Progenitor cell of endocrine pancreas (in vitro differentiated cells): Measurements from ENCODE around the gene PSMG3. TPM values are rescaled to one million over a fixed set of nuclear protein-coding genes. Genes with fewer than 3 reads are reported as not detected.

Source experiments
- DNase-seq: peaks from one replicate; pipeline ENCODE4 v3.0.0; 2021; ENCODE audit warnings: low spot score; ENCODE audit not compliant: unreplicated experiment
- H3K27ac Mint-ChIP-seq: 2 replicates; pipeline ENCODE4 v1.8.0; 2021; ENCODE audit warnings: mild to moderate bottlenecking, moderate library complexity, mixed read lengths
- H3K27me3 Mint-ChIP-seq: 2 replicates; pipeline ENCODE4 v1.8.0; 2021; ENCODE audit warnings: mixed read lengths
- H3K36me3 Mint-ChIP-seq: 2 replicates; pipeline ENCODE4 v1.8.0; 2022; ENCODE audit warnings: mixed read lengths; ENCODE audit not compliant: insufficient read depth
- H3K4me1 Mint-ChIP-seq: 2 replicates; pipeline ENCODE4 v1.8.0; 2021; ENCODE audit warnings: low read depth, mixed read lengths
- H3K4me3 Mint-ChIP-seq: 2 replicates; pipeline ENCODE4 v1.8.0; 2021; ENCODE audit warnings: low read depth, mild to moderate bottlenecking, moderate library complexity, mixed read lengths
- H3K9me3 Mint-ChIP-seq: 2 replicates; pipeline ENCODE4 v1.8.0; 2021; ENCODE audit warnings: low read depth, mixed read lengths
- CTCF ChIP-seq: fragments of 200-600 bp; sonication (generic); IDR thresholded peaks from one replicate; pipeline ENCODE4 v1.5.0; 2021; ENCODE audit warnings: antibody characterized with exemption, mild to moderate bottlenecking; ENCODE audit not compliant: unreplicated experiment
- total RNA-seq: library from RNA; stranded (reverse); gene quantifications from 2 replicates; pipeline ENCODE4 v1.2.1, GENCODE V29; 2021

PSMG3 gene
- total RNA-seq, 1 donor from 2014 or later: 29.1 TPM

GRCh38 chr7:1537535-1538412 is 32.1 kb downstream of the PSMG3 start:
- Mint-ChIP-seq H3K9me3 (no peaks in the 10 kb centered on the region), H3K36me3 (peaks cover 1% of the 10 kb centered on the region), H3K4me1 (peaks cover 22% of the 10 kb centered on the region), H3K4me3 (peak overlapping the region; percentile 51), H3K27me3 (no peaks in the 10 kb centered on the region), H3K27ac (peak overlapping the region; percentile 98)
- no peak for TF ChIP-seq CTCF
- peak; percentile 62 for DNase-seq

GRCh38 chr7:1536743-1537534 is 32.9 kb downstream of the PSMG3 start:
- H3K36me3 Mint-ChIP-seq: peaks cover 1% of the 10 kb centered on the region
- peaks cover 30% of the 10 kb centered on the region for H3K4me1 Mint-ChIP-seq
- H3K27ac Mint-ChIP-seq: peak overlapping the region; percentile 98
- TF ChIP-seq CTCF: no peak
- peak overlapping the region; percentile 40 for H3K4me3 Mint-ChIP-seq
- H3K27me3 Mint-ChIP-seq: no peaks in the 10 kb centered on the region
- peak; percentile 81 for DNase-seq
- no peaks in the 10 kb centered on the region for H3K9me3 Mint-ChIP-seq

GRCh38 chr7:1536455-1536742 is 33.4 kb downstream of the PSMG3 start:
- TF ChIP-seq CTCF: no peak
- H3K27ac Mint-ChIP-seq: peak overlapping the region; percentile 98
- no peaks in the 10 kb centered on the region for H3K27me3 Mint-ChIP-seq
- peaks cover 34% of the 10 kb centered on the region for H3K4me1 Mint-ChIP-seq
- peak overlapping the region; percentile 7 for H3K4me3 Mint-ChIP-seq
- no peaks in the 10 kb centered on the region for H3K9me3 Mint-ChIP-seq
- H3K36me3 Mint-ChIP-seq: peaks cover 1% of the 10 kb centered on the region
- DNase-seq: no peak

GRCh38 chr7:1535701-1536454 is 34.0 kb downstream of the PSMG3 start:
- H3K27ac Mint-ChIP-seq: peak overlapping the region; percentile 98
- H3K36me3 Mint-ChIP-seq: peaks cover 1% of the 10 kb centered on the region
- no peaks in the 10 kb centered on the region for H3K27me3 Mint-ChIP-seq
- no peak for DNase-seq
- no peak overlapping the region for H3K4me3 Mint-ChIP-seq
- H3K4me1 Mint-ChIP-seq: peaks cover 34% of the 10 kb centered on the region
- H3K9me3 Mint-ChIP-seq: no peaks in the 10 kb centered on the region
- TF ChIP-seq CTCF: no peak

- no peak overlapping the region for H3K4me3 Mint-ChIP-seq
- H3K36me3 Mint-ChIP-seq: peaks cover 1% of the 10 kb centered on the region
- DNase-seq: no peak
- no peaks in the 10 kb centered on the region for H3K9me3 Mint-ChIP-seq
- TF ChIP-seq CTCF: no peak
- H3K4me1 Mint-ChIP-seq: peaks cover 34% of the 10 kb centered on the region
- no peaks in the 10 kb centered on the region for H3K27me3 Mint-ChIP-seq
- H3K27ac Mint-ChIP-seq: no peak overlapping the region
Observed at GRCh38 chr7:1535100-1535458, 34.8 kb downstream of the PSMG3 start.
